Measurements from ENCODE around the gene SMTN.

DNA sequence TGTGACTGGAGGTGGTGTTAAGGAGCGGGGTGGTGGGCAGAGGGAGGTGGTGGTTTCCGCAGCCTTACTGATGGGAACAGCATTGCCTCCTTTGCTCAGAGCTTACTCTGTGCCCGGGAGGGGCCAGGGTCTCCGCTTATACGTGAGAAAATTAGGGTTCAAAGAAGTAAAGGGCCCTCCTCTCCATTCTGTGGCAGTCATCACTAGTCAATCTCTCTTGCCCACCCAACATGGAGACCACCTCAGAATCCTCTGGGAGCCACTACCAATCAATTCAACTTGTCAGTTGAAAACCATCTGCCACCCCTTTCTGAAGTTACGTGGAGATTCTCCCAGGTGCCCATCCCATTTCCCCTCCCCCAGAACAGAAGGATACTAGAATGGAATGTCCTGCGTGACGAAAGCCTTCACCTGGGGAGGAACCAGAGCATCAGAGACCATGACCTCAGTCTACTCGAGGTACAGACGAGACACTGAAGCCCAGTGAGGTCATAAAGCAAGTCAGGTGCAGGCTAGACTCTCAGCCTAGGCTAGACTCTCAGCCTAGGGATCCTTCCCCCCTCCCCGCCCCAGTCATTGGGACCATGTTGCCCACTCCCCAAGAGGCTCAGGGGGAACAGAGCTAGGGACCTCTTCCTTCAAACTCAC, 24.3 kb downstream of the SMTN start:
- no peak for TF ChIP-seq EZH2 (IDR thresholded peaks at IDR 0.05; ENCODE audit: low read depth)
- TF ChIP-seq, protein P1, sequence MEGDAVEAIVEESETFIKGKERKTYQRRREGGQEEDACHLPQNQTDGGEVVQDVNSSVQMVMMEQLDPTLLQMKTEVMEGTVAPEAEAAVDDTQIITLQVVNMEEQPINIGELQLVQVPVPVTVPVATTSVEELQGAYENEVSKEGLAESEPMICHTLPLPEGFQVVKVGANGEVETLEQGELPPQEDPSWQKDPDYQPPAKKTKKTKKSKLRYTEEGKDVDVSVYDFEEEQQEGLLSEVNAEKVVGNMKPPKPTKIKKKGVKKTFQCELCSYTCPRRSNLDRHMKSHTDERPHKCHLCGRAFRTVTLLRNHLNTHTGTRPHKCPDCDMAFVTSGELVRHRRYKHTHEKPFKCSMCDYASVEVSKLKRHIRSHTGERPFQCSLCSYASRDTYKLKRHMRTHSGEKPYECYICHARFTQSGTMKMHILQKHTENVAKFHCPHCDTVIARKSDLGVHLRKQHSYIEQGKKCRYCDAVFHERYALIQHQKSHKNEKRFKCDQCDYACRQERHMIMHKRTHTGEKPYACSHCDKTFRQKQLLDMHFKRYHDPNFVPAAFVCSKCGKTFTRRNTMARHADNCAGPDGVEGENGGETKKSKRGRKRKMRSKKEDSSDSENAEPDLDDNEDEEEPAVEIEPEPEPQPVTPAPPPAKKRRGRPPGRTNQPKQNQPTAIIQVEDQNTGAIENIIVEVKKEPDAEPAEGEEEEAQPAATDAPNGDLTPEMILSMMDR (conservative IDR thresholded peaks at IDR 0.05): no peak
